Measurements from ENCODE around the gene TUBE1.

Gene TUBE1

DNA sequence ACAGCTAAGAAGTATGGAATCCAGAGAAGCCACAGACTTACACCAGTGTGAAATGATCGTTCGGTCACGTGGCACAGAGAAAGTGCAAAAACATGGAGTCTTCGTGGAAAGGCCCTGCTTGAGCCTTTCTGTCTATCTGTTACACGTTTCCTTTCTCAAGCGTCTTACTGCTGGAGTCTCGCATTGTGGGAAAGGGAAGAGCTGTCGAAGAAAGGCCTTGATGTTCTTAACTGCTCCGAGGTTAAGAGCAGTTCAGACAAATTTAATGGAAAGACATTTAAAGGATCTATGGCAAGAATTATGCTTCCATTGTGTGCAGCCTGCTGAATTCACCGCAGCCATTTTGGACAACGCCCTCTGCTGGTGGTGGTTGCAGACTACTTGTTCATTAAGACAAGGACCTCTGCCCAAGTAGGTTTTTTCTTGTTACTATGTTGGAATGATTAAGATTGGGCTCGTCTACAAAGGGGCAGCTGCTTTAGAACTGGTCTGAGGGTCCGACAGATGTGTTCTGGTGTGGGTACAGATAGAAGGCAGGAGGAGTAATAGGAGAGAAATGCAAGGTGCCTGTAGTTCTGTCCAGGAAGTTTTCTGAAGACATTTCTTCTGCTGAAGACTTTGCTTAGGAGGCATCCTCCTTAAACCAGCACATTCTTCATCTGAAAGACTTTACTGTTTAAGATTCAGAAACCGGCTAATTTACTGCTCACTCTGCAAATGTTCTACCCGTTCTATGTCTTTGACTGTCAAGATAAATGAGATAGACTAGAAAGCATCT lies 58.0 kb downstream of the TUBE1 start:
- no peak overlapping the region for H3K27ac ChIP-seq (ENCODE audit: low read depth, low read length)
- no peaks in the 10 kb centered on the region for H3F3A ChIP-seq (ENCODE audit: insufficient read depth)
- H3K9me2 ChIP-seq (replicated peaks; ENCODE audit: insufficient read depth, low read length), result no peaks in the 10 kb centered on the region
- TF ChIP-seq EZH2phosphoT487 (conservative IDR thresholded peaks at IDR 0.05; ENCODE audit: low read length), result no peak
- TF ChIP-seq, protein P1, sequence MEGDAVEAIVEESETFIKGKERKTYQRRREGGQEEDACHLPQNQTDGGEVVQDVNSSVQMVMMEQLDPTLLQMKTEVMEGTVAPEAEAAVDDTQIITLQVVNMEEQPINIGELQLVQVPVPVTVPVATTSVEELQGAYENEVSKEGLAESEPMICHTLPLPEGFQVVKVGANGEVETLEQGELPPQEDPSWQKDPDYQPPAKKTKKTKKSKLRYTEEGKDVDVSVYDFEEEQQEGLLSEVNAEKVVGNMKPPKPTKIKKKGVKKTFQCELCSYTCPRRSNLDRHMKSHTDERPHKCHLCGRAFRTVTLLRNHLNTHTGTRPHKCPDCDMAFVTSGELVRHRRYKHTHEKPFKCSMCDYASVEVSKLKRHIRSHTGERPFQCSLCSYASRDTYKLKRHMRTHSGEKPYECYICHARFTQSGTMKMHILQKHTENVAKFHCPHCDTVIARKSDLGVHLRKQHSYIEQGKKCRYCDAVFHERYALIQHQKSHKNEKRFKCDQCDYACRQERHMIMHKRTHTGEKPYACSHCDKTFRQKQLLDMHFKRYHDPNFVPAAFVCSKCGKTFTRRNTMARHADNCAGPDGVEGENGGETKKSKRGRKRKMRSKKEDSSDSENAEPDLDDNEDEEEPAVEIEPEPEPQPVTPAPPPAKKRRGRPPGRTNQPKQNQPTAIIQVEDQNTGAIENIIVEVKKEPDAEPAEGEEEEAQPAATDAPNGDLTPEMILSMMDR (IDR thresholded peaks at IDR 0.05; ENCODE audit: insufficient read depth, low read length, poor library complexity, severe bottlenecking), result peak; percentile 92
- no peaks in the 10 kb centered on the region for H4K20me1 ChIP-seq (ENCODE audit: low read depth, low read length)
- no peaks in the 10 kb centered on the region for H3K9me3 ChIP-seq (ENCODE audit: insufficient read depth, low read length)
- no peak overlapping the region for H3K4me2 ChIP-seq (ENCODE audit: low read depth, low read length, poor library complexity, severe bottlenecking)
- no peaks in the 10 kb centered on the region for H3K27me3 ChIP-seq (ENCODE audit: low read length)
- no peak overlapping the region for H2AFZ ChIP-seq (ENCODE audit: low read depth, low read length, severe bottlenecking)
- H3K4me3 ChIP-seq (ENCODE audit: insufficient read depth, low read length, poor library complexity, severe bottlenecking), result no peak overlapping the region
- H3K9ac ChIP-seq (ENCODE audit: low read length), result no peak overlapping the region
- no peaks in the 10 kb centered on the region for H3K36me3 ChIP-seq (ENCODE audit: low read length)
- H3K79me2 ChIP-seq (ENCODE audit: insufficient read depth, low read length), result no peaks in the 10 kb centered on the region

DNA sequence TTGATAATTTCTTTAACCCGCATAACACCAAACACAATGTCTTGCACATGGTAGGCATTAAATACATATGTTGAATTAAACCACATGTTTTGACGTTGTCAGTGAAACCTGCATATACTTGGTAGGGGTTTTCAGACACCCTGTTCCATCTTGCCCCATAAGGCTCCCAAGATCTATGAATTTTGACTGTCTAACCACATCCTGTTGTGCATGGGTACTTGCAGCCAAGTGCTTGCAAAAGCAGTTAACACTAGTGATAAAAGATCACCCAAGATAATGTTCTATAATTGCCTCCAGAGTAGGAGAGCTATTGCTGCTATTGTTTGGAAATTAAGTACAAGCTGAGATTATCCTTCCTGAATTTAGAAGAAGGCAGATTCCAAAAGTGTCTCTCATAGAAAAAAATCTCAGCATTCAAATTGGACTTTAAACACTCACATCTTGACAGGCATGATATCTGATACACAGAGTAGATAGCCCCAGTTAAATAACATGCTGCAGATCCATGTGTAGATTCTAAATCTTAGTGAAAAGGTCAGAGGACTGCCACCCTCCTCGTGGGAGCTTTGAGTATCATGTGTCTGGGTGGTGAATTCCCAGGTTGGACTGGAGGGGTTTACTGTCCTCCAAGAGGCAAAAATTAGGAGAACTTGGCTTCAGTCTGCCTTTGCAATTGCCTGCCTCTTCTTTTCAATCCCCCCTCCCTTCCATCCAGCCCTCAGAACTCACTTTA lies 59.2 kb downstream of the TUBE1 start:
- H3K79me2 ChIP-seq (ENCODE audit: insufficient read depth, low read length), result no peaks in the 10 kb centered on the region
- no peaks in the 10 kb centered on the region for H3K36me3 ChIP-seq (ENCODE audit: low read length)
- H3K4me3 ChIP-seq (ENCODE audit: insufficient read depth, low read length, poor library complexity, severe bottlenecking), result no peak overlapping the region
- H3F3A ChIP-seq (ENCODE audit: insufficient read depth), result no peaks in the 10 kb centered on the region
- no peaks in the 10 kb centered on the region for H3K9me2 ChIP-seq (replicated peaks; ENCODE audit: insufficient read depth, low read length)
- no peak overlapping the region for H3K9ac ChIP-seq (ENCODE audit: low read length)
- H2AFZ ChIP-seq (ENCODE audit: low read depth, low read length, severe bottlenecking), result no peak overlapping the region
- no peaks in the 10 kb centered on the region for H4K20me1 ChIP-seq (ENCODE audit: low read depth, low read length)
- no peaks in the 10 kb centered on the region for H3K27me3 ChIP-seq (ENCODE audit: low read length)
- TF ChIP-seq, protein P1 (IDR thresholded peaks at IDR 0.05; ENCODE audit: insufficient read depth, low read length, poor library complexity, severe bottlenecking), result no peak
- no peak for TF ChIP-seq EZH2phosphoT487 (conservative IDR thresholded peaks at IDR 0.05; ENCODE audit: low read length)
- H3K4me2 ChIP-seq (ENCODE audit: low read depth, low read length, poor library complexity, severe bottlenecking), result no peak overlapping the region
- H3K27ac ChIP-seq (ENCODE audit: low read depth, low read length), result no peak overlapping the region
- H3K9me3 ChIP-seq (ENCODE audit: insufficient read depth, low read length), result no peaks in the 10 kb centered on the region

DNA sequence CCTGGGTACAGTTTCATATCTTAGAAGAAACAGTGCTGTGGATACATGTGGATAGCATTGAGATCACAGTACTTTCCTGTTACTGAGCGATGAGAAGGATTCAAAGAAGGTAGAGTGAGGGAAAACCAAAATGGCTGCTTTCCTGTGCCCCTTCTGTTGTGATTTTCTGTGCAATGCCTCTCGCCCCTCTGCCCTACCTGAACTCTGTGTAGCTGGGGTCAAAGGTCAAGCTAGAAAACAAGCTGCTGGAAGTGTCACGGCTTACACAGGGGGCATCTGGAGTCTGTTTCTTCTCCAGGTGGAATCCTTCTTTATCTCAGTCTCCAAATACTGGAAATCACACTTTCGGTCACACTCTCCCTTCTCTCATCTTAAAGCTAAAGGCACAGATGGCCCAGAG lies 60.3 kb downstream of the TUBE1 start:
- no peaks in the 10 kb centered on the region for H3K9me3 ChIP-seq (ENCODE audit: insufficient read depth, low read length)
- H2AFZ ChIP-seq (ENCODE audit: low read depth, low read length, severe bottlenecking), result no peak overlapping the region
- TF ChIP-seq, protein P1 (IDR thresholded peaks at IDR 0.05; ENCODE audit: insufficient read depth, low read length, poor library complexity, severe bottlenecking), result no peak
- no peak for TF ChIP-seq EZH2phosphoT487 (conservative IDR thresholded peaks at IDR 0.05; ENCODE audit: low read length)
- no peaks in the 10 kb centered on the region for H3K79me2 ChIP-seq (ENCODE audit: insufficient read depth, low read length)
- no peaks in the 10 kb centered on the region for H4K20me1 ChIP-seq (ENCODE audit: low read depth, low read length)
- no peaks in the 10 kb centered on the region for H3K27me3 ChIP-seq (ENCODE audit: low read length)
- H3K9ac ChIP-seq (ENCODE audit: low read length), result no peak overlapping the region
- H3K4me3 ChIP-seq (ENCODE audit: insufficient read depth, low read length, poor library complexity, severe bottlenecking), result no peak overlapping the region
- H3F3A ChIP-seq (ENCODE audit: insufficient read depth), result no peaks in the 10 kb centered on the region
- H3K27ac ChIP-seq (ENCODE audit: low read depth, low read length), result no peak overlapping the region
- H3K4me2 ChIP-seq (ENCODE audit: low read depth, low read length, poor library complexity, severe bottlenecking), result no peak overlapping the region
- no peaks in the 10 kb centered on the region for H3K9me2 ChIP-seq (replicated peaks; ENCODE audit: insufficient read depth, low read length)
- no peaks in the 10 kb centered on the region for H3K36me3 ChIP-seq (ENCODE audit: low read length)
